SH-SY5Y (cell line): ENCODE data around the gene LENG1.

Source experiments
- GATA2 ChIP-seq: IDR thresholded peaks from 2 replicates; pipeline ENCODE4 v1.6.1; 2011; ENCODE audit warnings: mild to moderate bottlenecking, low read depth, low read length
- GATA3 ChIP-seq: IDR thresholded peaks from 2 replicates; pipeline ENCODE4 v1.6.1; 2011; ENCODE audit warnings: low read depth, mild to moderate bottlenecking, low read length, moderate library complexity

LENG1 gene

GRCh38 chr19:54159352-54160181 is at the start of gene LENG1:
TSS of gene LENG1 (minus strand) at chr19:54159721. CDS start at chr19:54159695, 26 bp downstream.
- TF ChIP-seq GATA2, result no peak
- no peak for TF ChIP-seq GATA3

GRCh38 chr19:54208784-54209057 is 49.2 kb upstream of the LENG1 start:
- TF ChIP-seq GATA3 (no peak), GATA2 (no peak)

- TF ChIP-seq GATA2, result no peak
- TF ChIP-seq GATA3, result no peak
These were observed 48.7 kb upstream of the LENG1 start for GRCh38 chr19:54207983-54208783.

- TF ChIP-seq GATA2, result no peak
- TF ChIP-seq GATA3, result no peak
These were observed 48.1 kb upstream of the LENG1 start for GRCh38 chr19:54207676-54207982.

GRCh38 chr19:54206831-54207177 is 47.3 kb upstream of the LENG1 start:
- TF ChIP-seq GATA2 (no peak), GATA3 (no peak)

- no peak for TF ChIP-seq GATA3
- TF ChIP-seq GATA2, result no peak
These were observed 46.7 kb upstream of the LENG1 start for GRCh38 chr19:54206030-54206830.

- TF ChIP-seq GATA3 (no peak), GATA2 (no peak)
These were observed 45.4 kb upstream of the LENG1 start for GRCh38 chr19:54204767-54205468.

- TF ChIP-seq GATA2 (no peak), GATA3 (no peak)
These were observed 43.7 kb upstream of the LENG1 start for GRCh38 chr19:54203151-54203611.

GRCh38 chr19:54201980-54202379 is 42.5 kb upstream of the LENG1 start:
- TF ChIP-seq GATA3 (no peak), GATA2 (no peak)

- TF ChIP-seq GATA3 (no peak), GATA2 (no peak)
These were observed 41.7 kb upstream of the LENG1 start for GRCh38 chr19:54201172-54201701.

- TF ChIP-seq GATA2 (no peak), GATA3 (no peak)
These were observed 39.9 kb upstream of the LENG1 start for GRCh38 chr19:54199401-54199800.

GRCh38 chr19:54197121-54197520 is 37.6 kb upstream of the LENG1 start:
- no peak for TF ChIP-seq GATA3
- no peak for TF ChIP-seq GATA2

GRCh38 chr19:54196536-54196935 is 37.0 kb upstream of the LENG1 start:
- no peak for TF ChIP-seq GATA3
- no peak for TF ChIP-seq GATA2
